WTC11 (cell line): ENCODE measurements around the gene NCKAP5. TPM values are rescaled to one million over a fixed set of nuclear protein-coding genes. Genes with fewer than 3 reads are reported as not detected.

Source experiments
- ATF2 ChIP-seq: sonication (generic); formaldehyde crosslinking; IDR thresholded peaks from 2 replicates; pipeline ENCODE4 v1.8.1; 2022; ENCODE audit warnings: low read depth, missing genetic modification reagents, borderline replicate concordance
- ELF4 ChIP-seq: sonication (generic); formaldehyde crosslinking; IDR thresholded peaks from 2 replicates; pipeline ENCODE4 v1.8.1; 2022; ENCODE audit warnings: low read depth, mild to moderate bottlenecking, moderate library complexity, missing genetic modification reagents
- ERG ChIP-seq: fragments of 250-450 bp; sonication (Bioruptor Pico); IDR thresholded peaks from 2 replicates; pipeline ENCODE4 v1.8.0; 2021; ENCODE audit warnings: mild to moderate bottlenecking
- FOXJ3 ChIP-seq: sonication (generic); formaldehyde crosslinking; IDR thresholded peaks from 2 replicates; pipeline ENCODE4 v1.9.0; 2021; ENCODE audit warnings: missing genetic modification reagents, mild to moderate bottlenecking, borderline replicate concordance
- FOXP4 ChIP-seq: sonication (generic); formaldehyde crosslinking; IDR thresholded peaks from 2 replicates; pipeline ENCODE4 v1.8.0; 2022; ENCODE audit warnings: mild to moderate bottlenecking, missing genetic modification reagents
- GABPB1 ChIP-seq: sonication (generic); formaldehyde crosslinking; IDR thresholded peaks from 2 replicates; pipeline ENCODE4 v1.8.1; 2023; ENCODE audit warnings: mild to moderate bottlenecking, missing genetic modification reagents
- HMGA2 ChIP-seq: fragments of 250-450 bp; sonication (Bioruptor Pico); IDR thresholded peaks from 2 replicates; pipeline ENCODE4 v1.4.0; 2021; ENCODE audit warnings: mild to moderate bottlenecking, moderate library complexity
- OVOL2 ChIP-seq: fragments of 250-450 bp; sonication (Bioruptor Pico); IDR thresholded peaks from 2 replicates; pipeline ENCODE4 v1.9.0; 2021; ENCODE audit warnings: mild to moderate bottlenecking, borderline replicate concordance
- SMAD4 ChIP-seq: sonication (generic); formaldehyde crosslinking; IDR thresholded peaks from 2 replicates; pipeline ENCODE4 v1.8.0; 2022; ENCODE audit warnings: mild to moderate bottlenecking, missing genetic modification reagents
- ZBTB43 ChIP-seq: sonication (generic); formaldehyde crosslinking; IDR thresholded peaks from 2 replicates; pipeline ENCODE4 v1.8.1; 2023; ENCODE audit warnings: mild to moderate bottlenecking, missing genetic modification reagents
- ZNF232 ChIP-seq: sonication (generic); formaldehyde crosslinking; IDR thresholded peaks from 2 replicates; pipeline ENCODE4 v1.8.0; 2022; ENCODE audit warnings: mild to moderate bottlenecking, missing genetic modification reagents
- ZNF425 ChIP-seq: fragments of 250-450 bp; sonication (Bioruptor Pico); conservative IDR thresholded peaks from 2 replicates; pipeline ENCODE4 v1.9.0; 2021; ENCODE audit warnings: mild to moderate bottlenecking
- ZNF532 ChIP-seq: fragments of 250-450 bp; sonication (Bioruptor Pico); IDR thresholded peaks from 2 replicates; pipeline ENCODE4 v1.9.0; 2021; ENCODE audit warnings: mild to moderate bottlenecking, borderline replicate concordance
- ZSCAN18 ChIP-seq: fragments of 250-450 bp; sonication (Bioruptor Pico); IDR thresholded peaks from 2 replicates; pipeline ENCODE4 v2.1.2; 2022; ENCODE audit warnings: mild to moderate bottlenecking, moderate library complexity
- total RNA-seq: library from RNA; stranded (reverse); gene quantifications from 3 replicates; pipeline ENCODE4 v1.2.3, GENCODE V29; 2021

Gene NCKAP5
- total RNA-seq, 1 experiment from 2014 or later, result 0.55 TPM

GRCh38 chr2:132953771-132954170, 614.5 kb downstream of the NCKAP5 start (continued):
- TF ChIP-seq ZNF532 (CRISPR knock-in tag), result no peak
- no peak for TF ChIP-seq OVOL2 (CRISPR knock-in tag)
- no peak for TF ChIP-seq ELF4 (CRISPR knock-in tag)
- no peak for TF ChIP-seq FOXP4 (CRISPR knock-in tag)
- TF ChIP-seq ZNF425 (CRISPR knock-in tag), result no peak
- no peak for TF ChIP-seq FOXJ3 (CRISPR knock-in tag)
- no peak for TF ChIP-seq ZNF232
- TF ChIP-seq SMAD4 (CRISPR knock-in tag), result no peak
- TF ChIP-seq ATF2, result no peak
- TF ChIP-seq ERG, result no peak
- no peak for TF ChIP-seq ZSCAN18 (CRISPR knock-in tag)
- TF ChIP-seq HMGA2 (CRISPR knock-in tag), result no peak
- TF ChIP-seq ZBTB43, result no peak
- no peak for TF ChIP-seq GABPB1
